ENCODE data around the gene LLGL2.

The LLGL2 gene

DNA sequence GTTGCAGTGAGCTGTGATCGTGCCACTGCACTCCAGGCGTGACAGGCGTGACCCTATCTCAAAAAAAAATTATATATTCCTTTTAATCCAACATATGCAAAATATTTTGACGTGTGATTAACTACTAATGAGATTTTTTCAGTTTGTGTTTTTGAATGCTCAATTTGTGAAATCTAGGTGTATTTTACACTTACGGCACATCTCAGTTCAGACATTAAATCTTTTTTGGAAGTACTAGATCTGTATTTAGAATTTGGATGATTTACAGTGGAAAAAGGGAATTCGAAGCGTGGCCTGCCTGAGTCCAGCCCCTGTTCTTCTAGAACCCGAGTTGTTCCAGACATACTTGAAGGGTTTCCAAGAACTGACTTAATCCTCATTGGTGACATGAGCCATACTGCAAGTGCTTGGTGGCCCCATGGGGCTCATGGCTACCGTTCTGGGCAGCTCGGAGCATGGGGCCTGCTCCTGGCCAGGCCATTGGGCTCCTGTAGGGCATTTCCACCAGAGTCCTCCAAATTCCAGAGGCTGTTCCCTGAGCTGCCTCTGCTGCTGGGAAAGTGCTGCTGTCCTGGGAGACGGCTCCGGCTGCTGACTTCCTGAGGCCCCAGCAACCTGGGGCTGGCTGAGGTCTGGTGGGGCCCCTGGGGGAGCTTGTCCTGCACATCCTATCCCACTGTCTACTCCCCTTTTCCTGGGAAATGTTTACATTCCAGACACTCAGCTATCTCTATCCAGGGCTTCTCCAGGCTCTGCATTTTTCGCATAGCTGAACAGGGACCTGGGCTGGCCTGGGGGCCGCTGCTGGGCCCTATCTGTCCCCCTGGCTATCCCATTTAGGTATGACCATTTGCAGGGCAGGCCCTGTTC is 27.2 kb downstream of the LLGL2 start:
- DNase-seq = no peak

DNA sequence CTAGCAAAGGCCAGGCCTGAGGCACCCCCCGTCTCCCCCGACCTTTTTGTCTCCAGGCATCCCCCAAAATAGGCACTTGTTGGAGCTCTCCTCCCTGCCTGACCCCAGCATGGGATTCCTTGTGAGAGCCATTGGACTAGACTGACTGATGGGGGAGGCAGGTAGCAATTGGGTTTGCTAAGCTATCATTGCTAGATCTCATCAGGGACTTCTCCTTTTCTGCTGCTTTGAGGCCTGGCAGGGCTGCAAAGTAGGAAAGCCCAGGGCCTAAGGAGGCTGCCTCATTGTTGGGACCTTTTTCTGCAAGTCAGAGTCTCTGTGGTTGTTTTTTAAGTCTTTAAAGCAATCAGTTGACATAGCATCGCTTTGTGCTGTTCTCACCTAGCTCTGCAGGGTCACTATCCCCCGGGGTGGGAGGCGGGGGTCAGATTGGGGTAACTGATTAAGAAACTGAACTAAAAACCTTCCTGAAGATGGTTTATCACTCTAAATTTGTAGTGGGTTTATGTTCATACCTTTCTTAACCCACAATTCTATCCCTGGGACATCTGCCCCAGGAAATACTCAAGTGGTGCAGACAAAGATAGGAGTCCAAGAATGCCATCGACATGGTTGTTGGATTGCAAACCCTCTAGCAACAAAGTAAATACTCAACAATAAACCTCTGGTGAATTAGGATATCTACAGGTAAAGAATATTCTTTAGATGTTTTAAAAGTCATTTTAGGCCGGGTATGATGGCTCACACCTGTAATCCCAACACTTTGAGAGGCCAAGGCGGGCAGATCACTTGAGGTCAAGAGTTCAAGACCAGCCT is 28.0 kb downstream of the LLGL2 start:
- no peak for DNase-seq

DNA sequence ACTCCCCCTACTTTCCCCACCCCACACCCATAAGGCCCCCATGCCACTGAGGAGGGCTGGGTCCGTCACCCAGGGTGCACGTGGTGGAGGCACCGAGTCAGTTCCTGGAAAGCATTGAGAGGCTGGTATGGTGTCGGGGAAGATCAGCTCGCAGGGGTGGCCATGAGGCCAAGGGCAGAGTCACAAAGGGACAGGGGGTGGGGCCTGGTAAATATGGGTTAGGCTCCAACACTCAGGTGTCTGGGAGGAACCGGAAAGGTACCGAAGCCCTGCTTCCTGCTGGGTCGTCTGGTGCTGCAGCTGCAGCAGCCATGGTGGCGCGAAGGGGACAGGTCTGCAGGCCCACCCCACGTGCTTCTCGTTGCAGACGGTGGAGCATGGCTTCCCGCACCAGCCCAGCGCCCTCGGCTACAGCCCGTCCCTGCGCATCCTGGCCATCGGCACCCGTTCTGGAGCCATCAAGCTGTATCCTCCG is 30.2 kb downstream of the LLGL2 start:
- DNase-seq = no peak

DNA sequence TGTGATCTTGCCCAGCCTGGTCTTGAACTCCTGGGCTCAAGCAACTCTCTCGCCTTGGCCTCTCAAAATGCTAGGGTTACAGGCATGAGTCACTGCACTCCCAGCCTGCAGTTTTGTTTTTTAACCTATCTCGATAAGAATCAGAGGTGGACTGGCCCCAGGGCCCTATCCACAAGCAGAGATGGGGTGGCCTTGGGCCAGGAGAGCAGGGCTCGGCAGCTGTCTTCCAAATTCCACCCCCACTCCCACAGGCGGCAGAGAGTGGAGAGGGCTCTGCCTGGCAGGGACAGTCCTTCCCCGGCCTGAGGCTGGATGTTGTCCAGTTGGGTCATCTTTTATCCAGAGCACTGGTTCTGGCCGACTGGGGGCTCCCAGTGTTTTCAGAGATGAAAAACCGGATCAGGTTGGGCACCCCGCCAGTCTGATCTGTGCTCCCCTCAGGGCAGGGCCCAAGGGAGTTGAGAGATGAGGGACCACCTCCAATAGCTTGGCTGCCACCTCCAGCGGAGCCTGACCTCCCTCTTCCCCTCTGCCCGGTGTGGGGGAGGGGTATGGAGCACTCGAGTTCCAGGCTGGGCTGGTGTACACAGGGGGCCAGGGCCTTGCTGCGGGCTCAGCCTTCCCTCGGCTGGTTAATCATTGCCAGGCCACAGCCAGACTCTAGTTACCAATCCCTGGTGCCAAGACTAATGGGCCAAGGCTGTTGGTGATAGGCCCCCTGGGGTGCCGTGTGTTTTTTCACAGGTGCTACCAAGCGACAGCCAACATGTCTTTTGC is 31.8 kb downstream of the LLGL2 start:
- DNase-seq = no peak

DNA sequence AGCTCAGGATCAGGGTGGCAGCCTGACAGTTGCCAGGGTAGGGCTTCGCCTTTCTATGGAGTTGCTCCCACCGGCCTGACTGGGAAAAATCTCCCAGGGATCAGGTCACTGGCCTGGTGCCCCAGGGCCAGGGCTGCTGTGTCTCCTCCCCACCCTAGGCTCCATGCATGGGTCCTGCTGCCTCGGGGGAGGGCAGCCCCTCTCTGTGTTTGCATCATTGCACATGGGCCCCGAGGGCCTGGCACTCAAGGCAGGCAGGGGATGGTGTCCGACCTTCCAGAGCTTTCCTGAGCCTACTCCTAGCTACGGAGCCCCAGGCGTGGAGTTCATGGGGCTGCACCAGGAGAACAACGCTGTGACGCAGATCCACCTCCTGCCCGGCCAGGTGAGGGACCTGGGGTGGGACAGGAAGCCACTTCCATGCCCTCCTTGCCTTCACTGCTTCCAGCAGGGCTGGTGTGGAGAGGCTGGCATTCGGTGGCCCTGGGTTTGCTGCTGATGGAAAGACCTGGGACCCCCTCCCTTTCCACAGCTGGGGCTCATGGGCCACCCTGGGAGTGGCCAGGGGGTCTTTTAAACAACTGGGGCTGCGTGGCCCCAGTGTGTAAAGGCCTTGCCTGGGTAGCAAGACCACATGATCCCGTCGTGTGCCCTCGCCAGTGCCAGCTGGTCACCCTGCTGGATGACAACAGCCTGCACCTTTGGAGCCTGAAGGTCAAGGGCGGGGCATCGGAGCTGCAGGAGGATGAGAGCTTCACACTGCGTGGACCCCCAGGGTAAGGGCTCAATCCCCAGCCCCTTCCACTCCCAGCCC is 32.6 kb downstream of the LLGL2 start:
- no peak for DNase-seq

DNA sequence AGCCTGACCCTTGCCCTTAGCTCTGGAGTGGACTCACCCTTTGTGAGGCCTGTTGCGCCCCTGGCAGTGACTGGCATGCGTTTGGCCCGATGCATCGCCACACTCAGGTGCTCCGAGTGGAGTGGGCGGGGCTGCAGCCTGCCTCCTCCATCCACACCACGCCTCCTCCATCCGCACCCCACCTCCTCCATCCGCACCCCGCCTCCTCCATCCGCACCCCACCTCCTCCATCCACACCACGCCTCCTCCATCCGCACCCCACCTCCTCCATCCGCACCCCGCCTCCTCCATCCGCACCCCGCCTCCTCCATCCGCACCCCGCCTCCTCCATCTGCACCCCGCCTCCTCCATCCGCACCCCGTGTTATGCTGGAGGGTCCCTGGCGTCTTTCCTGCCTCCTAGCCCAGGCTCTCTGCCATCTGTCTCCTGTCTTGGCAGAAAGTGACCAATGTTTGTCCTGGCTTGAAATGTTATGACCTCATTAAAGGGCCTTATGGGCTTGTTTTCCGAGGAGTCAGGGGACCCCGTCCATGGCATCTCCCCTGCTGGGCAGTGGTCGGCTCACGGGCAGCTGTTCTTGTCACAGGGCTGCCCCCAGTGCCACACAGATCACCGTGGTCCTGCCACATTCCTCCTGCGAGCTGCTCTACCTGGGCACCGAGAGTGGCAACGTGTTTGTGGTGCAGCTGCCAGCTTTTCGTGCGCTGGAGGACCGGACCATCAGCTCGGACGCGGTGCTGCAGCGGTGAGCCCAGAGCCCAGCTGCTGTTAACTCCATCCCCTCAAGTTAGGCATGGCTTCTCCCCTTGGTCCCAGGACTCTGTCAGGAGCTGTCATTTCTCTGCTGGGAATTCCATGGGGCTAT is 33.4 kb downstream of the LLGL2 start:
- no peak for DNase-seq

DNA sequence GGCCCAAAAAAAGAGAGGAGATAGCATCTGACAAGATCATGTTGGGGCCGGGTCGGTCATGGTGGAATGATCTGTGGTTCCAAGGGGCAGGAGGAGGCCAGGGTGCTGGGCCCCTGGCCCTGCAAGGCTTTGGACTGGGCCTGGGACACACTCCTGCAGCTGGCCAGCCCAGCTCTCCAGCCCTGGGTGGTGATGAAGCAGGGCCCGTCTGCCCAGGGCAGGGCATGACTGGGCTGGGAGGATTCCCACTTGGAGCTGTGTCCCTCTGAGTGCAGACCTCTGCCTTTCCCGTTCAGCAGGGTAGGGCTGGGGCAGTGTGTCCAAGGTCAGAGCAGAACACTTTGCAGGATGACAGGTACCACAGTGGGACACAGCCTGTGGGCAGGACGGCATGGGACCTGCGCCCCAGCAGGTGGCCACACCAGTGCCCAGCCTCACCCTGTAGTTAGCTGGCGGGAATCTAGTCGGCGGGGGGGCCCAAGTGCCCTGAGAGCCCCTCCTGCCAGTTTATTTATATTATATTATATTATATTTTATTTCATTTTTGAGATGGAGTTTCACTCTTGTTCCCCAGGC is 34.5 kb downstream of the LLGL2 start:
- no peak for DNase-seq

DNA sequence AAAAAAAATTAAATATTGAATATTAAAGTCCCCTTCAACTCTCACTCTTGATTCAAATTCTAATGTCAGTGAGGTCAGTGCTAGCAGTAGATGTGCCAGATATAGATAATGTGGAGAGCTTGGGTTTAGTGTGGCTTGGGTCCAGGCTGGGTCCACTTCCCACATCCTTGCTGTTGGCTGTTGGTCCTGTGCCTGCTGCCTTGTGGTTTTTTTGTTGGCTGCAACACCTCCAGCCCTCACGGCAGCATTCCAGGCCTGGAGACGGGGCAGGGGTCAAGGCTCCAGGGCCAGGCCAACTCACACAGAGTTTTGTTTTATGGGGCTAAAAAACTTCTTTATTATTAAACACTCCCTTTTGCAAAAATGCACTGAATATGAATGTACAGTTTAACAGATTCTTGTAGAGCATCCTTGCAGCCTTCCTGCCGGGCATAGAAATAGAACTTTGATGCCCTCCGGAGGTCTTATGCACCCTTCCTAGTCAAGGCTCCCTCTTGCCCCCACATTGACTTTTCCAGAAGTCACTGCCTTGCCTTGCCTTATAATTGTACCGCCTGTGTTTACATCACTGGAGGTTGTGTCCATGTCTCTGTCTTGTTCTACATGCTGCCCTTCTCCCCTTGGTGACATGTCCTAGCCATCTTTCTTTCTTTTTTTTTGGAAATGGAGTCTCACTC is 36.6 kb downstream of the LLGL2 start:
- no peak for DNase-seq

DNA sequence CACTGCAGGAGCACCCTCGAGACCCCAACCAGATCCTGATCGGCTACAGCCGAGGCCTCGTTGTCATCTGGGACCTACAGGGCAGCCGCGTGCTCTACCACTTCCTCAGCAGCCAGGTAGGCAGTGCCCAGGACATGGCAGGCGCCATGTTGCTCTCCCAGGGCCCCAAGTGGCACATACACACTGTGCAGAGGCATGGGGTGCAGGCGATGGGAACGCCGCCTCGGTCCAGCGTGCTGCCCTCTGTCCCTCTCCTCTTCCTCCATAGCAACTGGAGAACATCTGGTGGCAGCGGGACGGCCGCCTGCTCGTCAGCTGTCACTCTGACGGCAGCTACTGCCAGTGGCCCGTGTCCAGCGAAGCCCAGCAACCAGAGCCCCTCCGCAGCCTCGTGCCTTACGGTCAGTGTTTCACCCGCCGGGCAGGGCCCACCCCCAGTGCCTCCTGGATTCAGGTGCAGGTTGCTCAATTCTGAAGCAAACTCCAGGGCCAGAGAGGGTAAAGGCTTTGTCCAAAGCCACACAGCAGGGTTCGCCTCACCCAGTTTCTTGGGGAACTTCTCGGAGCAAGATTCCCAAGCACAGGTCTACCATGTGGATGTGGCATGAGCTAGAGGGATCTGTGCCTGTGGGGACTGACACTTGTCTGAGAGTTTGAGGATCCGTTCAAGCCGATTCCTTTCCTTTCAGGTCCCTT is 37.7 kb downstream of the LLGL2 start:
- no peak for DNase-seq

DNA sequence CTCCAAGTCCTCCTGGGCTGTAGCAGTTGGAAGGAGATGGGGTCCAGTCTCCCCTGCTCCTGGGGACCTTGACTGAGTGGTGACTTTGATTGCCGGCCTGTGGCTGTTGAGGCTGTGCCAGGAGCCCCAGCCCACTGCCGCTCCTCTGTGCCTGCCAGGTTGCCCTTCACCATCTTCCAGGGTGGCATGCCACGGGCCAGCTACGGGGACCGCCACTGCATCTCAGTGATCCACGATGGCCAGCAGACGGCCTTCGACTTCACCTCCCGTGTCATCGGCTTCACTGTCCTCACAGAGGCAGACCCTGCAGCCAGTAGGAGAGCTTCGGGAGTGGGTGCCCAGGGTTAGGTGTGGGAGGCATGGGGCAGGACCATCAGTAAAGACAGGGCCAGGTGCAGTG is 38.7 kb downstream of the LLGL2 start:
- no peak for DNase-seq

DNA sequence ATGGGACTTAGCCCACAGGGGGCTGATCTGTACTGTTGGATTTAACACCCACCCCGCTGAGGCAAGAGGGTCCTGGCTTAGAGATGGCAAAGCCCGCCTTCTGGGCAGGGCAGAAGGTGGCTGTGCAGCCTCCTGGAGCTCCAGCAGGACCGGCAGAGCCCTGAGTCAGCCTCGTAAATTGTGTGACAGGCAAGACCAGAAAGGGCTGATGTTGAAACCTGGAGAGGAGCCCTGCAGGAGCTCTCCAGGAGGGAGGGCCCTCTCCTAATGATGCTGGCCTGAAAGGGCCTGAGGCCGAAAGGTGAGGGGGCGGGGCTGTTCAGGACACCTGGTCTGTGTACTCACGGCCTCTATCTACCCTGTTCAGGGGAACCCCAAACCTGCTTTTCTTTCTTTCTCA is 39.6 kb downstream of the LLGL2 start:
- no peak for DNase-seq

DNA sequence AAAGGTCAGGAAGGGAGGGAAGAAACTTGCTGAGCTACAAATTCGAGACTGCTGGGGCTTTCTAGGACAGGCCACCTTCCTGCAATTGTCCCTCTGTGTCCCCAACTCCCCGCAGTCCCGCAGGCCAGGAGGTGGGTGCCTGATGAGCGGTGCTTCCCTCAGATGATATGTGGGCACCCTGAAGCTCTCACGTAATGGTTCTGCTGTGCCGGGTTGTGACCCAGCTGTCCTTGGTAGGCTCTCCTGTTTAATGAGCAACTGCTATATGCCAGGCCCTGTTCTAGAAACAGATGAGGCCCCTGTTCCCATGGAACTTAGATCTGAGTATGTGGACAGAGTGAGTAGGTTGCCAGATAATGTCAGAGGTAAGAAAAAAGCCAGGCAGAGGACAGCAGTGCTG is 40.1 kb downstream of the LLGL2 start:
- no peak for DNase-seq

DNA sequence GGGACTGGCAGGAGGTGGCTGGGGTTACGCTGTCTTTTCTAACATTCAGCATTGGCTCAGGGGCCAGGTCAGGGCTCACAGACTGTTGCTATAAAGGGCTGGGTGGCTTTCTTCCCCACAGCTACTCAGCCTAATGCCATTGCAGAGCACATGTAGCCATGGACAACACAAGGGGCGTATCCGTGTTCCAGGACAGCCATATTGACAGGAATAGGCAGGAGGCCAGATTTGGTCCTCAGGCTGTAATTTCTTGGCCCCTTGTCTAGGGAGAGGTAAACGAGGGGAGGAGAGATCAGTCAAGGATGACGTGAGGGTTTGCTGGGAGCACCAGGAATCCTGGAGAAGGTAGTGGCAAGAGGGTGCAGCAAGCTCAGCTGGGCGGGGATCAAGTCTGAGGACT is 40.9 kb downstream of the LLGL2 start:
- DNase-seq = no peak

DNA sequence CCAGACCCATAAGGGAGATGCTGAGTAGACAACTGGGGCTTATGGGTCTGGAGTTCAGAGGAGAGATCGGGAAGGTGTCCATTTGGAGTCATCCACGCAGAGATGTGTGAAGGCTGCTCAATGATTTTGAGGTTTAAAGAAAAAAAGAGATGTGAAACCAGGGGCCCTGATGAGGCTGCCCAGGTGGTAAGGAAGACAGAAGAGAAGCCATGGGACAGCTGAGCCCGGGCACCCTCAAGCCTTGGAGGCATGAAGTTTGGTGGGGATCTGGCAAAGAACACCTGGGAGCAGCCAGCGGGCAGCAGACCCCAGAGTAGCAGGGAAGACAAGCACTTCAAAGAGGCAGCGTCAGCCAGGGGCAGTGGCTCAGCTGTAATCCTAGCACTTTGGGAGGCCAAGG is 41.3 kb downstream of the LLGL2 start:
- no peak for DNase-seq

DNA sequence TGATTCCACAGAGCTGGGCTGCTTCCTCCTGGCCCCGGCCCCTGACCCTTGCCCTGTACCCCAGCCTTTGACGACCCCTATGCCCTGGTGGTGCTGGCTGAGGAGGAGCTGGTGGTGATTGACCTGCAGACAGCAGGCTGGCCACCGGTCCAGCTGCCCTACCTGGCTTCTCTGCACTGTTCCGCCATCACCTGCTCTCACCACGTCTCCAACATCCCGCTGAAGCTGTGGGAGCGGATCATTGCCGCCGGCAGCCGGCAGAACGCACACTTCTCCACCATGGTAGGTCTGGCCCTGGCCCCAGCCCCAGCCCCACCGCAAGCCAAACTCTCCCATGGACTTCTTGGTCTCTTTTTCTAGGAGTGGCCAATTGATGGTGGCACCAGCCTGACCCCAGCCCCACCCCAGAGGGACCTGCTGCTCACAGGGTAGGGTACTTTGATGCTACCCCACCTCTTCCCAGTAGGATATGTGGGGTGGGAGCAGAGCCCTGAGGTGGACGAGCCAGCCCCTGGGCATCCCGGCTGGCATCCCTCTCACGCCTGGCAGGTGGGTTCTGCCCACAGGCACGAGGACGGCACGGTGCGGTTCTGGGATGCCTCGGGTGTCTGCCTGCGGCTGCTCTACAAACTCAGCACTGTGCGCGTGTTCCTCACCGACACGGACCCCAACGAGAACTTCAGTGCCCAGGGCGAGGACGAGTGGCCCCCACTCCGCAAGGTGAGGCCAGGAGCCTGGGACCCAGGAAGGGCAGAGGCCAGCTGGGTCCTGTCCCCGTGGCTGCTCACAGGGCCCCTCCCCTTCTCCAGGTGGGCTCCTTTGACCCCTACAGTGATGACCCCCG is 43.1 kb downstream of the LLGL2 start:
- DNase-seq = no peak

DNA sequence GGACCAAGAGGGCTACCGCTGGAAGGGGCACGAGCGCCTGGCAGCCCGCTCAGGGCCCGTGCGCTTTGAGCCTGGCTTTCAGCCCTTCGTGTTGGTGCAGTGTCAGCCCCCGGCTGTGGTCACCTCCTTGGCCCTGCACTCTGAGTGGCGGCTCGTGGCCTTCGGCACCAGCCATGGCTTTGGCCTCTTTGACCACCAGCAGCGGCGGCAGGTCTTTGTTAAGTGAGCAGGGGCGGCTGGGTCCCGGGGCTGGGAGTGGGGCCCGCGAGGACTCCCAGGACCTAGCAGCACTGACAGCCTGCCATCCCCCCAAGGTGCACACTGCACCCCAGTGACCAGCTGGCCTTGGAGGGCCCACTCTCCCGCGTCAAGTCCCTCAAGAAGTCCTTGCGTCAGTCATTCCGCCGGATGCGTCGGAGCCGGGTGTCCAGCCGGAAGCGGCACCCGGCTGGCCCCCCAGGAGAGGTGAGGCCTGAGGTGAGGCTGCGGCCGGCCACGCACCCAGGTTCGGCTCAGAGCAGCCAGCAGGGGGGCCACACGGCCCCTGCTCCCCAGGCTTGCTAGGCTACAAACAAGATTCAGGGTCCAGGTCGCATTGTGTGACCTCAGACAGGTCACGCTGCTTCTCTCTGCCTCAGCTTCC is 44.7 kb downstream of the LLGL2 start:
- DNase-seq = no peak

DNA sequence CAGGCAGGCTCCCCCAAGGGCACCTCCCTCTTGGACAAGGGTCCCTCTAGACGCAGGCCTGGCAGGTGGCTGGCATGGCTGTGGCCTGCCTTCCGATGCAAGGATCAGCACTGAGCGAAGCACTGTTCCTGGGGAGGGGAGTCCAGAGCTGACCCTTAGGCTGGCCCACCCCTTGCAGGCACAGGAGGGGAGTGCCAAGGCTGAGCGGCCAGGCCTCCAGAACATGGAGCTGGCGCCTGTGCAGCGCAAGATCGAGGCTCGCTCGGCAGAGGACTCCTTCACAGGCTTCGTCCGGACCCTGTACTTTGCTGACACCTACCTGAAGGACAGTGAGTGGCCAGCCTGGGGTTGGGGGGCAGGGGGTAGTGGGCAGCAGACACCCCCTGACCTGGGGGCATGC is 45.3 kb downstream of the LLGL2 start:
- no peak for DNase-seq

DNA sequence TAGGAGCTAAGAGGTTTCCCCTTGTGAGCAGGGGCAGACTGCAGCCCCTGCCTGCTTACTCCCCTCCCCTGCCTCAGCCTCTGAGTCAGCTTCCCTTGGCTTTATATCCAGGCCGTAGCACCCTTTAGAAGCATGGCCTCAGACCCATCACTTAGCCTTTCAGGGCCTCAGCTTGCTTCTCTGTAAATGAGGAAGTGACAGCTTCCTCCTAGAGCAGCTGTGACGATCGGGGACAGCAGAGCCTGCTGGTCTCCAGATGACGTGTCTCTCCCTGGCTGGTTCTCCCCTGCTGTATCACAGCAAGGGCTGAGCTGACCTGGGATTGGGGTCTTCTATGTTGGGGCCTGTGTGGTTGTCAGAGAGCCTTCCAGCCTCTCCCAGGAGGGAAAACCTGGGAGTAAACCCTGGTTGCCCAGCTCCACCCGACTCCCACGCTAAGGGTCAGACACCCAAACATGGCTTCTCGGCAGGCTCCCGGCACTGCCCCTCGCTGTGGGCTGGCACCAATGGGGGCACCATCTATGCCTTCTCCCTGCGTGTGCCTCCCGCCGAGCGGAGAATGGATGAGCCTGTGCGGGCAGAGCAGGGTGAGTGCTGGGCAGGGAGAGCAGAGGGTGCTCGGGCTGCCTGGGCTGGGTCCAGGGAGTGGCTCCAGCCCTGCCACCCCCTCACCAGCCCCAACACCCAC is 45.8 kb downstream of the LLGL2 start:
- no peak for DNase-seq
